ENCODE results near the gene RFWD3. TPM values are rescaled to one million over a fixed set of nuclear protein-coding genes. Genes with fewer than 3 reads are reported as not detected.

The RFWD3 gene, protein sequence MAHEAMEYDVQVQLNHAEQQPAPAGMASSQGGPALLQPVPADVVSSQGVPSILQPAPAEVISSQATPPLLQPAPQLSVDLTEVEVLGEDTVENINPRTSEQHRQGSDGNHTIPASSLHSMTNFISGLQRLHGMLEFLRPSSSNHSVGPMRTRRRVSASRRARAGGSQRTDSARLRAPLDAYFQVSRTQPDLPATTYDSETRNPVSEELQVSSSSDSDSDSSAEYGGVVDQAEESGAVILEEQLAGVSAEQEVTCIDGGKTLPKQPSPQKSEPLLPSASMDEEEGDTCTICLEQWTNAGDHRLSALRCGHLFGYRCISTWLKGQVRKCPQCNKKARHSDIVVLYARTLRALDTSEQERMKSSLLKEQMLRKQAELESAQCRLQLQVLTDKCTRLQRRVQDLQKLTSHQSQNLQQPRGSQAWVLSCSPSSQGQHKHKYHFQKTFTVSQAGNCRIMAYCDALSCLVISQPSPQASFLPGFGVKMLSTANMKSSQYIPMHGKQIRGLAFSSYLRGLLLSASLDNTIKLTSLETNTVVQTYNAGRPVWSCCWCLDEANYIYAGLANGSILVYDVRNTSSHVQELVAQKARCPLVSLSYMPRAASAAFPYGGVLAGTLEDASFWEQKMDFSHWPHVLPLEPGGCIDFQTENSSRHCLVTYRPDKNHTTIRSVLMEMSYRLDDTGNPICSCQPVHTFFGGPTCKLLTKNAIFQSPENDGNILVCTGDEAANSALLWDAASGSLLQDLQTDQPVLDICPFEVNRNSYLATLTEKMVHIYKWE
- total RNA-seq: 100 to 1,000 TPM; 121 to 162 TPM

DNA sequence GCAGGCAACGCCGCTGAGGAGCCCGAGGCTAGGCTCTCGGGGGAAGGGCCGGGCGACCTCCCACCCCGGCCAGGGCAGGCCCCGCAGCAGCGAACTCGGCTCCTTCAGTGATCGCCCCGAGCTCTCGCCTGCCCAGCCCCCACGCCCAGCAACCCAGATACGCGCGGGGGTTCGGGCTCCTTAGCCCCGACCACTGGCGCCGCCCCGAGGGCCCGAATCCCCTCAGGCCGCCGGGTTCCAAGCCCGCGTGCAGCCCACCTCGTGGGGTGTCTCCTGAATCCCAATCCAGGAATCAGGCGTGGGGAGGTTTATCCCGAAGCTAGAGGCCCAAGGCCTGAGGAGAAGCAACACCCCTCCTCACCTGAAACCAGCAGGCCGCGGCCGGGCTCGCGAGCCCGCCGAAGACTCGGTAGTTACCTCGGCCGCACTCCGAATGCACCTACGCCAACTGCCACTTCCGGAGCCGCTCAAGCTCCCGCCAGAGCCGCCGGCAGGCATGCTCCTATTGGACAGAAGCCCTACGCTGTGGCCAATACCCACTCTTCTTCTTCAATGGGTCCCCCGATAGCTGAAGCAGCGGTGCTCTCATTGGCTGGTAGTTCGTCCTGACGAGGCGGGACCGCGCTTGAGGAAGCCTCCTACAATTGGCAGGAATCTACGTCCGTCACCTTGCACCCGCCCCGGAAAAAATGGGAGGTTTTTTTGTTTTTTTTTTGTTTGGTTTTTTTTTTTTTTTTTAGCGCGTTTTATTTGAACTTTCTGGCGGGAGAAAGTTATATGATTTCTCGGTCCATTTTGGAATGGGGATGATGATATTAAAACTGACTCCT is at the start of gene RFWD3:
TSS of gene RFWD3 (minus strand) at position 453 of the 830 bp plus-strand sequence. CDS start 5,428 bp downstream, outside the sequence.
- ATAC-seq: peak; percentile 99
- H3K9me3 Mint-ChIP-seq (ENCODE audit: low read depth): no peaks in the 10 kb centered on the region
- DNase-seq: peak; percentile 99
- H3K4me3 Mint-ChIP-seq: peak within 1 kb of the TSS; percentile 80
- H3K36me3 Mint-ChIP-seq: peaks cover 38% of the 10 kb centered on the region
- no peaks in the 10 kb centered on the region for H3K27me3 Mint-ChIP-seq
- H3K4me1 Mint-ChIP-seq: peaks cover 49% of the 10 kb centered on the region
- CTCF ChIA-PET: interaction anchor here (0.7 to 2.5 kb wide), 9 partner anchors 11 to 614 kb away, joined by 3 to 11 read pairs (median 4); no protein-coding TSS in a partner anchor
- peak within 1 kb of the TSS; percentile 97 for H3K27ac Mint-ChIP-seq

DNA sequence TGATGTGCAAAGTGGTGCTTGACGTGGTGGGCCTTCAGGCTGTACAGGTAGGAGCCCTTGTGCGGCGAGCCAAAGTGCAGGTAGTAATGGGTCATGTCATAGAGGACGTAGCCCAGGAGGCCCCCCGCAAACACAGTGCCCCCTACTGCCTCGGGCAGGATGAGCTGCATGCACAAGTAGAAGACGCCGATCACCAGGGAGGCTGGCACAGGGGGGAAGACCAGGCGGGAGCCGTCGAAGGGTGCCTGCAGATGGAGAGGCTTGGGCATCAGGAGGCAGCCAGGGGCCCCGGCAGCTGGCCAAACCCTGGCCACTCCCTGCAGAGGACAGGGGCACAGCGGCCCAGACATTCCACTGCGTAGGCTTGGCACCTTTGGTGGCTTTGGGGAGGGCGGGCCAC is 49.7 kb upstream of the RFWD3 start:
- Mint-ChIP-seq H3K4me3 (no peak overlapping the region), H3K27ac (no peak overlapping the region), H3K36me3 (no peaks in the 10 kb centered on the region), H3K27me3 (peaks cover 5% of the 10 kb centered on the region), H3K4me1 (no peaks in the 10 kb centered on the region), H3K9me3 (ENCODE audit: low read depth) (no peaks in the 10 kb centered on the region)
- ATAC-seq (no peak), DNase-seq (no peak)
- CTCF ChIA-PET: no interaction called here

DNA sequence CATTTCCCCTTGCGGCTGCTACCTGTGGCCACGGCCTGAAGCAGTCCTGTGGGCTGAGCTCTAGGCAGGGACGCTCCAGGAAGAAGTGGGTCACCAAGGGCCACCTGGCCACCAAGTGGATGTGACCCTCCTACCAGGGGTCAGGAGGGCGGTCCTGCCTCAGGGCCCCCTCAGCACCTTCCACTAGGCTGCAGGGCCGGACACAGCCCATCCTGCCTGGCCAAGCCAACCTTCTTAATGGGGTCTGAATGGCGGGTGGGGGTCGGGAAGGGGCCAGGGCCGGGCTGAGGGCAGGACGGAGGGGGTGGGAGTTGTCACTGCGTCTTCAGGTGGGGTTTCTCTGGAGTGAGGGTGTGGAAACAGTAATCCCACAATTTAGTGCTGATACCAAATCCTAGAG is 47.2 kb upstream of the RFWD3 start:
- Mint-ChIP-seq H3K4me1 (peaks cover 5% of the 10 kb centered on the region), H3K27me3 (no peaks in the 10 kb centered on the region), H3K36me3 (no peaks in the 10 kb centered on the region), H3K27ac (no peak overlapping the region), H3K4me3 (no peak overlapping the region), H3K9me3 (ENCODE audit: low read depth) (no peaks in the 10 kb centered on the region)
- CTCF ChIA-PET: interaction anchor here (2.3 kb wide), 1 partner anchor 13 kb away, joined by 6 read pairs; the partner anchor contains the start of gene MLKL
- DNase-seq (no peak), ATAC-seq (no peak)

DNA sequence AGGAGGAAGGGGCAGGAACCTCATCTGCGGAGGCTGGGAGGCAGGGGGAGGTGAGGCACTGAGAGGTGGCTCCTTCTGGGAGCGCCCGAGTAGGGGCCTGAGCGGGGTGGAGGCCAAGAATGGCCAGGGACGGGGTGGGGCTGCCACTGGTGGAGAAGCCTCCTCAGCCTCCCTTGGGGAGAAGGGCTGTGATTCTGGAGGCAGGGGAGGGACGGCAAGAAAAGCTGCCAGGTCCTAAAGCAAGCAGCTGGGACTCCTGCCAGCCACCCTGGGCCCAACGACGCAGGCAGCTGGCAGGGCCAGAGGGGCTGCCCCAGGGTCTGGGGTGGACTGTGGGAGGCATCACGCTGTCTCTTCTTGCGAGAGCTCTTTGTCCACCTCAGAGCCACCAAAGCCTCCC is 46.6 kb upstream of the RFWD3 start:
- no peak overlapping the region for H3K4me3 Mint-ChIP-seq
- DNase-seq: no peak
- CTCF ChIA-PET: interaction anchor here (1.0 to 3.7 kb wide), 3 partner anchors 12 to 398 kb away, joined by 3 to 25 read pairs (median 6); partner anchors contain the start of gene MLKL
- H3K4me1 Mint-ChIP-seq: peaks cover 5% of the 10 kb centered on the region
- no peaks in the 10 kb centered on the region for H3K36me3 Mint-ChIP-seq
- H3K27me3 Mint-ChIP-seq: peaks cover under 1% of the 10 kb centered on the region
- ATAC-seq: no peak
- no peaks in the 10 kb centered on the region for H3K9me3 Mint-ChIP-seq (ENCODE audit: low read depth)
- no peak overlapping the region for H3K27ac Mint-ChIP-seq

DNA sequence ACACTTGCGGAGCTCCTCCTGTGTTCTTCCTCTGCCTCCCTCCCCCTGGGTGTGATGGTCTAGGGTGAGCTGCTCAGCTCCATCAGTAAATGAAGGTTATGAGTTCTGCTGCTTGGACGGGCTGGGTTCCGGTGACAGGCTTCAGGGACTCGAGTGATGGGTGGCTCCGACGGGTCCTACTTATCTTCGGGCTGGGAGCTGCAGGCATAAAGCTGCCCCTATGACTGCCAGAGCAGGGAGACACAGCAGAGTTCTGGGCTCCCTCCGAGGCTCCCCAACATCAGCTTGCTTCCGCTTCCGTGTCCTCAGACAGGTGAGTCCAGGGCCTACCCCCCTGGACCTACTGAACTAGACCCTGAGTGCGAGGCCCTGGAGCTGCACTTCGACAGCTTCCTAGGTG is 45.3 kb upstream of the RFWD3 start:
- CTCF ChIA-PET: interaction anchor here (0.9 to 3.7 kb wide), 7 partner anchors 11 to 363 kb away, joined by 3 to 25 read pairs (median 4); no protein-coding TSS in a partner anchor
- Mint-ChIP-seq H3K4me1 (peaks cover 5% of the 10 kb centered on the region), H3K27me3 (peaks cover 3% of the 10 kb centered on the region), H3K9me3 (ENCODE audit: low read depth) (no peaks in the 10 kb centered on the region), H3K27ac (no peak overlapping the region), H3K36me3 (no peaks in the 10 kb centered on the region), H3K4me3 (no peak overlapping the region)
- no peak for DNase-seq
- no peak for ATAC-seq

DNA sequence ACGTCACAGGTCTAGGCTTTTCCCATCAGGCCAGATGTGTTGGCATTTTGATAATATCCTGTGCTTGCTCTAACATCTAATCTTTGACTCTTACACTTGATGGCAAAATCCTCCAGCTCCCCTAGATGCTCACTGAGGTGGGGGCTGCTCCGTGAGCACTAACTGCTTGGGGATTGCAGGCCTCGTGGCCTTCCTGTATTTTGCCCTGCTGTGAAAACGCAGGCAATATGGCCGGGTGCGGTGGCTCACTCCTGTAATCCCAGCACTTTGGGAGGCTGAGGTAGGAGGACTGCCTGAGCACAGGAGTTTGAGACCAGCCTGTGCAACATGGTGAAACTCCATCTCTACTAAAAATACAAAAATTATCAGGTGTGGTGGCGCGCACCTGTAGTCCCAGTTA is 43.7 kb upstream of the RFWD3 start:
- DNase-seq (no peak), ATAC-seq (no peak)
- CTCF ChIA-PET: interaction anchor here (0.6 to 3.7 kb wide), 5 partner anchors 10 to 401 kb away, joined by 3 to 25 read pairs (median 3); no protein-coding TSS in a partner anchor
- no peaks in the 10 kb centered on the region for H3K36me3 Mint-ChIP-seq
- H3K4me1 Mint-ChIP-seq: peaks cover 6% of the 10 kb centered on the region
- H3K27ac Mint-ChIP-seq: no peak overlapping the region
- H3K4me3 Mint-ChIP-seq: no peak overlapping the region
- no peaks in the 10 kb centered on the region for H3K9me3 Mint-ChIP-seq (ENCODE audit: low read depth)
- H3K27me3 Mint-ChIP-seq: peaks cover 3% of the 10 kb centered on the region

DNA sequence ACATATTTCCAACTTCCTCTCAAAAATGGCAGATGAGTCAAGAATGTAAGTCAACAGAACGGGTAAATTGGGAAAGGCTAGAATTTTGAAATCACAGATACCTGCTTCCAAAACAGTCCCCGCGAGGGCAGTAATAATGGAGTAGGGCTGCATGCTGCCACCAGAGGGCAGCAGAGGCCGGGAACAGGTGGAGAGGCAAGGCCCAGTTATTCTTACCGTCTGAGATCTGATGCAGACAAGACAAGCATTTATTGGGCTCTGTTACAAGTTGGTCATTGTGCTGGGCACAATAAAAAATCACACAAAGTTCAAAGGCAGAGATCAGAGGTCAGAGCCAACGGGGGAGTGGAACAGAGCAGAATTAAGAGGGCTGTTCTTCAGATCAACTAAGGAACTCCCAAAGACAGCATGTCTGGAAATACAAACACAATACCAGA is 42.8 kb upstream of the RFWD3 start:
- no peaks in the 10 kb centered on the region for H3K9me3 Mint-ChIP-seq (ENCODE audit: low read depth)
- H3K36me3 Mint-ChIP-seq: no peaks in the 10 kb centered on the region
- H3K27me3 Mint-ChIP-seq: peaks cover 3% of the 10 kb centered on the region
- H3K27ac Mint-ChIP-seq: no peak overlapping the region
- DNase-seq: peak; percentile 85
- H3K4me1 Mint-ChIP-seq: peaks cover 11% of the 10 kb centered on the region
- ATAC-seq: peak; percentile 99
- CTCF ChIA-PET: interaction anchor here (0.6 to 3.7 kb wide), 4 partner anchors 8 to 153 kb away, joined by 3 to 25 read pairs (median 4); partner anchors contain the start of gene MLKL
- H3K4me3 Mint-ChIP-seq: no peak overlapping the region

DNA sequence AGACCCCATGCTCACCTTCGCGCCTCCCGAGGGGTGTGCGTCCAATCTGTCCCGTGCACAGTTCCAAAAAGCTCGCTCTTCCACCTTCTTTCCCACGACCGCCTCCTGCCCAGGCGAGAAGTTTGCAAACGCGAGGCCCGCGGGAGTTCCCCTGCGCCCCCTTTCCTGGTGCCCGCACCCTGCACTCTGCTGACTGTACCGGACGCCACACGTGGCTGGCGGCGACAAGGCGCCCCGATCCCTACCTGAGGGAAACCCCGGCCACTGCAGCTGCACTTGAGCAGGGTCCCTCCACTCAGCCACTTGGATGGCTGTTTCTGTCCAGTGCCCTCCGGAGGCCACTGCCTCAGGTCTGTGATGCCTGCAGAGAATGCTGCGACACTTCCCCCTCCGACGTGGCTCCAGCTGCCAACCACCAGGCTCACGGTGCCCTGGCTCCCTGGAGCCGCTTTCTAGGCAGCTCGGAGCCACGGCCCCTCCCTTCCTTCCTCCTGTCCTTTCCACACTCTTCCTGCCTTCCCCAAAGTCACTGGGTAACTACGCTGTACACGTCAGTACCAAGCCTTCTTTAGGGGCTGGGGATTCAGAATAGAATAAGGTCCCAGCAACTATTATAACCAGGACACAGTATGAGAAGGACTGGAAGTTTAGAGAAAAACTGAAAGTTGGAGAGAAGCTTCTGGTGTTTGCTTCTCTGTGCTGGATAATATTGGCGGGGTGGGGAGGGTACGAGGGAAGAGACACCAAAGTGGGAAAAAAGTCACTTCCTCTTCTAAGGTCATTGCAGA is 34.0 kb upstream of the RFWD3 start, which contains the start of gene MLKL:
TSS of gene MLKL (minus strand) at position 425 of the 788 bp plus-strand sequence. CDS start 5,105 bp downstream, outside the sequence.
- CTCF ChIA-PET: interaction anchor here (0.6 to 2.3 kb wide), 9 partner anchors 7 to 444 kb away, joined by 3 to 12 read pairs (median 3); no protein-coding TSS in a partner anchor
- peak; percentile 79 for DNase-seq
- Mint-ChIP-seq H3K36me3 (peaks cover 22% of the 10 kb centered on the region), H3K4me1 (peaks cover 57% of the 10 kb centered on the region), H3K27me3 (no peaks in the 10 kb centered on the region), H3K27ac (peak within 1 kb of the TSS; percentile 100), H3K4me3 (peak within 1 kb of the TSS; percentile 96), H3K9me3 (ENCODE audit: low read depth) (no peaks in the 10 kb centered on the region)
- ATAC-seq: peak; percentile 75

DNA sequence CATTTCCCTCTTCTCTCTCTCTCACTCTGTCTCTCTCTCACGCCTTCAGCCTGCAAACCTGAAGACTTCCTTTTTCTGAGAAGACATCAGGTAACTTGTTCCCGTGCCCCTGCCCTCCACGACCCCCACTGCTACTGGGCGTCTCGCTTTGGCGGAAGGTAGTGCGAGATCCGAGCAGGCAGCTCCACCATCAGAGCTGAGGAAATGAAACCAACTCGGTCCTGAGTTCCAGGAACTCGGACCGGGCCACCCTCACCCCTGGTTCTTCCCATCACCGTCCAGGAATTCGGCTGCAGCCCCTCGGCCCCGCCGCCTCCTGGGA is 33.4 kb upstream of the RFWD3 start:
- CTCF ChIA-PET: interaction anchor here (0.8 to 2.3 kb wide), 6 partner anchors 8 to 410 kb away, joined by 3 to 12 read pairs (median 4); partner anchors contain the start of gene ZNRF1
- H3K36me3 Mint-ChIP-seq: peaks cover 27% of the 10 kb centered on the region
- peak overlapping the region; percentile 96 for H3K4me3 Mint-ChIP-seq
- DNase-seq (peak; percentile 66), ATAC-seq (peak; percentile 45)
- H3K27me3 Mint-ChIP-seq: no peaks in the 10 kb centered on the region
- no peaks in the 10 kb centered on the region for H3K9me3 Mint-ChIP-seq (ENCODE audit: low read depth)
- H3K4me1 Mint-ChIP-seq: peaks cover 56% of the 10 kb centered on the region
- H3K27ac Mint-ChIP-seq: peak overlapping the region; percentile 100

DNA sequence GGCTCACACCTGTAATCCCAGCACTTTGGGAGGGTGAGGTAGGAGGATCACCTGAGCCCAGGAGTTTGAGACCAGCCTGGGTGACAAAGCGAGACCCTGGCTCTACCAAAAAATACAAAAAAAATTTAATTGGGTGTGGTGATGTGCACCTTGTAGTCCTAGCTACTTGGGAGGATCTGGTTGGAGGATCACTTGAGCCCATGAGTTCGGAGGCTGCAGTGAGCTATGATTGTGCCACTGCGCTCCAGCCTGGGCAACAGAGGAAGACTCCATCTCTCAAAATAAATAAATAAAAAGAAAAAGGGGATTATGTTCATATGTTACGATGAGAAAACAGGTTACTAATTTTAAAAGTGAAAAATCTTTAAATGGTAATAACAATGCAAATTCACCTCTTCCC is 33.0 kb upstream of the RFWD3 start:
- Mint-ChIP-seq H3K9me3 (ENCODE audit: low read depth) (no peaks in the 10 kb centered on the region), H3K27ac (peak overlapping the region; percentile 100), H3K27me3 (no peaks in the 10 kb centered on the region), H3K4me3 (peak overlapping the region; percentile 96), H3K4me1 (peaks cover 53% of the 10 kb centered on the region), H3K36me3 (peaks cover 29% of the 10 kb centered on the region)
- CTCF ChIA-PET: interaction anchor here (0.7 to 2.3 kb wide), 6 partner anchors 8 to 410 kb away, joined by 3 to 12 read pairs (median 4); partner anchors contain the start of genes RFWD3 and ZNRF1
- DNase-seq: no peak
- no peak for ATAC-seq

DNA sequence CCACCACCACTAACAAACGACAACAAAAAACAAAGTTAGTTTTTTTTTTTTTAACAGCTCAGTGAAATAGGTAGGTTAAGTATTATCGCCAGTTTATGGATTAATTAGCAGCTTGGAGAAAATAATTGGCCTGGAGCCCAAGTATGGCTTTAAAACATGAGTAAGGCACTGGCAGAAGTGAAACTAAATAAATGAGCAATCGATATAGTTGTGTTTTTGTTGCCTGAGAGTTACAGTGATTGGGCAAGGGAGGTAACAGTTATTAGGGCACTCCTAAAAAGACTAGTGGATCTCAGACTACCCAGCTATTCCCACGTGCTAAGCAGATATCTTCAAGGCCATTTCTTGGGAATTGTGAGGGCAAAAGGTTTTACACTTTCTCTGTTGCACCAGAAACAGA is 31.5 kb upstream of the RFWD3 start:
- peak overlapping the region; percentile 96 for H3K4me3 Mint-ChIP-seq

More for the DNA sequence above, 31.5 kb upstream of the RFWD3 start:
- Mint-ChIP-seq H3K4me1 (peaks cover 53% of the 10 kb centered on the region), H3K27me3 (no peaks in the 10 kb centered on the region), H3K27ac (peak overlapping the region; percentile 84), H3K9me3 (ENCODE audit: low read depth) (no peaks in the 10 kb centered on the region), H3K36me3 (peaks cover 34% of the 10 kb centered on the region)
- ATAC-seq: no peak
- no peak for DNase-seq
- CTCF ChIA-PET: interaction anchor here (1.5 to 1.7 kb wide), 2 partner anchors 14 to 164 kb away, joined by 3 read pairs; no protein-coding TSS in a partner anchor

Measured in activated CD8-positive, alpha-beta memory T cell treated with anti-CD3 and anti-CD28 coated beads, Interleukin-2, amount 10 ng/mL, durations not matched to agents 7 days and 5 days (primary cell).